Tibial artery (tissue), 4 donors: ENCODE results near the gene TPRG1L.

Experiments used
- DNase-seq, 2 donors: peaks; one replicate each; pipeline ENCODE4 v3.0.0-alpha.2; 2019
- H3K27ac ChIP-seq, 2 donors: fragments of 200-600 bp; sonication (generic) in 1 of 2; 1 replicate in 1 of 2; 2 replicates in 1 of 2; pipeline ENCODE4 v1.5.1; 2018 to 2019; ENCODE audit warnings: mild to moderate bottlenecking in 1 of 2
- H3K27me3 ChIP-seq, 2 donors: fragments of 200-600 bp; sonication (generic) in 1 of 2; one replicate each; pipeline versions ENCODE4 v1.5.1 to v1.6.0; 2016 to 2019
- H3K36me3 ChIP-seq, 3 donors: fragments of 200-600 bp; sonication (generic) in 2 of 3; one replicate each; pipeline ENCODE4 v1.5.1; 2016 to 2019; ENCODE audit warnings: mild to moderate bottlenecking in 2 of 3
- H3K4me1 ChIP-seq, 4 donors: fragments of 200-600 bp; sonication (generic) in 2 of 4; 1 replicate in 3 of 4; 2 replicates in 1 of 4; pipeline ENCODE4 v1.5.1; 2016 to 2019
- H3K4me3 ChIP-seq, 2 donors: fragments of 200-600 bp; sonication (generic) in 1 of 2; 1 replicate in 1 of 2; 2 replicates in 1 of 2; pipeline ENCODE4 v1.5.1; 2018 to 2019; ENCODE audit warnings: mild to moderate bottlenecking in 2 of 2
- H3K9me3 ChIP-seq, 3 donors: fragments of 200-600 bp; sonication (generic) in 1 of 3; one replicate each; pipeline ENCODE4 v1.5.1; 2016 to 2019
- CTCF ChIP-seq, 2 experiments: fragments of 200-600 bp in 1 of 2; fragments of 450-650 bp in 1 of 2; IDR thresholded peaks; one replicate each; pipeline ENCODE4 v1.5.1; 2017 to 2019; ENCODE audit warnings: antibody characterized with exemption in 2 of 2, mild to moderate bottlenecking in 1 of 2, moderate library complexity in 1 of 2
- intact Hi-C: fragments of 100-400 bp; cut with DNase I; formaldehyde crosslinking; loops from one replicate; pipeline ENCODE4 v1.15.0; 2023; ENCODE audit warnings: low total_unique reads

Gene TPRG1L

GRCh38 chr1:3599286-3599811 lies 25.5 kb upstream of the TPRG1L start:
- Histone ChIP-seq H3K36me3 (no peaks in the 10 kb centered on the region), H3K27me3 (peaks cover 0 to 24% of the 10 kb centered on the region in 2 donors), H3K4me3 (no peak overlapping the region), H3K27ac (no peak overlapping the region), H3K9me3 (no peaks in the 10 kb centered on the region), H3K4me1 (peaks cover 0 to 12% (median 3%) of the 10 kb centered on the region in 4 donors)
- TF ChIP-seq CTCF (IDR thresholded peaks at IDR 0.05), result no peak
- intact Hi-C loops, result no loop called here
- DNase-seq, result no peak

GRCh38 chr1:3599816-3600215 lies 25.0 kb upstream of the TPRG1L start:
- H3K4me1 ChIP-seq, result peaks cover 0 to 12% (median 3%) of the 10 kb centered on the region in 4 donors
- TF ChIP-seq CTCF (IDR thresholded peaks at IDR 0.05), result no peak

GRCh38 chr1:3600354-3600753 lies 24.5 kb upstream of the TPRG1L start:
- TF ChIP-seq CTCF (IDR thresholded peaks at IDR 0.05), result no peak
- no peak overlapping the region for H3K27ac ChIP-seq
- no peak for DNase-seq
- peaks cover 0 to 12% (median 3%) of the 10 kb centered on the region in 4 donors for H3K4me1 ChIP-seq
- no peaks in the 10 kb centered on the region for H3K36me3 ChIP-seq
- H3K27me3 ChIP-seq, result peaks cover 0 to 31% of the 10 kb centered on the region in 2 donors
- intact Hi-C loops, result no loop called here
- H3K9me3 ChIP-seq, result no peaks in the 10 kb centered on the region
- H3K4me3 ChIP-seq, result no peak overlapping the region

More at GRCh38 chr1:3599816-3600215, 25.0 kb upstream of the TPRG1L start:
- Histone ChIP-seq H3K27me3 (peaks cover 0 to 27% of the 10 kb centered on the region in 2 donors), H3K9me3 (no peaks in the 10 kb centered on the region), H3K4me3 (no peak overlapping the region), H3K36me3 (no peaks in the 10 kb centered on the region), H3K27ac (no peak overlapping the region)
- DNase-seq, result no peak
- intact Hi-C loops, result no loop called here

GRCh38 chr1:3601743-3602142 lies 23.1 kb upstream of the TPRG1L start:
- no peak for DNase-seq
- Histone ChIP-seq H3K4me3 (no peak overlapping the region), H3K4me1 (peaks cover 0 to 12% (median 3%) of the 10 kb centered on the region in 4 donors), H3K27me3 (peaks cover 0 to 42% of the 10 kb centered on the region in 2 donors), H3K27ac (no peak overlapping the region), H3K36me3 (no peaks in the 10 kb centered on the region), H3K9me3 (no peaks in the 10 kb centered on the region)
- TF ChIP-seq CTCF (IDR thresholded peaks at IDR 0.05), result no peak
- intact Hi-C loops, result no loop called here

GRCh38 chr1:3602375-3602774 lies 22.4 kb upstream of the TPRG1L start:
- Histone ChIP-seq H3K27me3 (peaks cover 0 to 49% of the 10 kb centered on the region in 2 donors), H3K4me1 (peaks cover 0 to 12% (median 3%) of the 10 kb centered on the region in 4 donors), H3K9me3 (no peaks in the 10 kb centered on the region), H3K36me3 (no peaks in the 10 kb centered on the region), H3K4me3 (no peak overlapping the region), H3K27ac (no peak overlapping the region)
- intact Hi-C loops, result no loop called here
- no peak for TF ChIP-seq CTCF (IDR thresholded peaks at IDR 0.05)
- no peak for DNase-seq

GRCh38 chr1:3603156-3603555 lies 21.7 kb upstream of the TPRG1L start:
- DNase-seq, result no peak
- H3K4me1 ChIP-seq, result peaks cover 0 to 5% (median 0%) of the 10 kb centered on the region in 4 donors
- H3K4me3 ChIP-seq, result no peak overlapping the region
- no peaks in the 10 kb centered on the region for H3K36me3 ChIP-seq
- TF ChIP-seq CTCF (IDR thresholded peaks at IDR 0.05), result no peak
- no peaks in the 10 kb centered on the region for H3K9me3 ChIP-seq
- no peak overlapping the region for H3K27ac ChIP-seq
- peaks cover 0 to 56% of the 10 kb centered on the region in 2 donors for H3K27me3 ChIP-seq
- intact Hi-C loops, result no loop called here
